GM23248 (cell line): ENCODE measurements around the gene WRNIP1.

Experiments used
- EZH2 ChIP-seq: fragments of 200-600 bp; sonication (generic); IDR thresholded peaks from 2 replicates; pipeline ENCODE4 v1.6.1; 2018; ENCODE audit warnings: antibody characterized with exemption, mild to moderate bottlenecking; ENCODE audit not compliant: insufficient read depth, poor library complexity, severe bottlenecking
- EZH2phosphoT487 ChIP-seq: fragments of 200-600 bp; sonication (generic); IDR thresholded peaks from 2 replicates; pipeline ENCODE4 v1.6.1; 2018; ENCODE audit warnings: antibody characterized with exemption, moderate library complexity, mild to moderate bottlenecking, low read depth; ENCODE audit not compliant: insufficient read depth

DNA sequence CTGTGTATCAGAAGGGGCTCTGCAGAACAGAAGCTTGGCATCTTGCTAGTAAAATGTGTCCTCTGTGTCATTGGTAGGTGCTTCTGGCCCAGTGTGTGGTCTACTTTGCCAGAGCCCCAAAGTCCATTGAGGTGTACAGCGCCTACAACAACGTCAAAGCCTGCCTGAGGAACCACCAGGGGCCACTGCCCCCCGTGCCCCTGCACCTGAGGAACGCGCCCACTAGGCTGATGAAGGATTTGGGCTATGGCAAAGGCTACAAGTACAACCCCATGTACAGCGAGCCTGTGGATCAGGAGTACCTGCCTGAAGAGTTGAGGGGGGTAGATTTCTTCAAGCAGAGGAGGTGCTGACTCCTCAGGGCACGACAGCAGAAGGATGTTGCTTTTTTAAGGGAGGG is 19.7 kb downstream of the WRNIP1 start:
- TF ChIP-seq EZH2 (no peak), EZH2phosphoT487 (no peak)
